Stimulated activated naive B cell treated with anti-CD40 and anti-IgM and Interleukin-4, amounts not matched to agents 10 μg/mL and 1 μg/mL and 100 μg/mL, for 72 hours (primary cell): ENCODE data around the gene CLIC4.
"Not testable (repeated sequence)": the region's sequence is repeated elsewhere in the genome, so short reads cannot be mapped to it uniquely, and the experiment has no call there.

Experiments
- ATAC-seq, 2 donors: fragments of 150-1000 bp; cut with Tn5 transposase; replicated peaks; 2 replicates each; pipeline ENCODE4 v1.10.0; 2021; ENCODE audit warnings: moderate library complexity in 1 of 2
- DNase-seq: peaks from one replicate; pipeline ENCODE4 v3.0.0; 2021
- H3K27ac Mint-ChIP-seq: one replicate; pipeline ENCODE4 v1.8.0; 2022; ENCODE audit warnings: mild to moderate bottlenecking, mixed read lengths
- H3K27me3 Mint-ChIP-seq, 2 donors: one replicate each; pipeline ENCODE4 v1.8.0; 2022; ENCODE audit warnings: mixed read lengths in 2 of 2
- H3K36me3 Mint-ChIP-seq, 2 donors: one replicate each; pipeline ENCODE4 v1.8.0; 2022; ENCODE audit warnings: mixed read lengths in 2 of 2, mild to moderate bottlenecking in 1 of 2
- H3K4me1 Mint-ChIP-seq, 2 donors: one replicate each; pipeline ENCODE4 v1.8.0; 2022; ENCODE audit warnings: mixed read lengths in 2 of 2, mild to moderate bottlenecking in 1 of 2
- H3K4me3 Mint-ChIP-seq, 2 donors: one replicate each; pipeline ENCODE4 v1.8.0; 2022; ENCODE audit warnings: mild to moderate bottlenecking in 2 of 2, mixed read lengths in 2 of 2, moderate library complexity in 1 of 2
- H3K9me3 Mint-ChIP-seq, 2 donors: one replicate each; pipeline ENCODE4 v1.8.0; 2022; ENCODE audit warnings: mixed read lengths in 2 of 2, mild to moderate bottlenecking in 1 of 2

The CLIC4 gene

DNA sequence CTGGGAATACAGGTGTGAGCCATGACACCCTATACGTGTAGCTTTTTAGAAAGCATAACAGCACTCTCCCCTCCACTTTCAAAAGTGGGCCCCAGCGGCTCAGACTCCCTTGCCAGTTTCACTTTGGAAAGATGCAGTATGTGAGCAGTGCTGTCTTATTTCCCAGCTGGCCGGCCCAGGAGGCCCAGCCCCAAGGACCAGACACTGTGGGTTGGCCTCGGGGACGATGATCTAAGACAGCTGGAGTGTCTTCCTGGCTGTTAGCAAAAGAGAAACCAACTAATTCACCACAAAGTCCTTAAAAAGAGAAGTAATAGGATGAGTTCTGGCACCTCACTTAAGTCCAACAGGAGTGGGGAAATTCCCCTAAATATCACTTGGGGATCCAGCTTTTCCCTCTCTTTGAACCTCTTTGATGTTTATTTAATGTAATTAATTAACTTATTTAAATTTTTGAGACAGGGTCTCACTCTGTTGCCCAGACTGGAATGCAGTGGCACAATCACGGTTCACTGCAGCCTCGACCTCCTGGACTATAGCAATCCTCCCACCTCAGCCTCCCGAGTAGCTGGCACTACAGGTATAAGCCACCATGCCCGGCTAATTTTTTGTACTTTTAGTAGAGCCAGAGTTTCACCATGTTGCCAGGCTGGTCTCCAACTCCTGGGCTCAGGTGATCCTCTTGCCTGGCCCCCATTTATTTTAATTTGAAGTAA is 17.6 kb upstream of the CLIC4 start:
- Mint-ChIP-seq H3K4me3 (peak overlapping the region; percentile 70 to 80), H3K4me1 (peaks cover 21 to 49% of the 10 kb centered on the region in 2 donors), H3K27me3 (no peaks in the 10 kb centered on the region), H3K36me3 (no peaks in the 10 kb centered on the region), H3K27ac (peak overlapping the region; percentile 83), H3K9me3 (no peaks in the 10 kb centered on the region)
- DNase-seq (peak; percentile 60), ATAC-seq (peak; percentile 91 to 97)

- Mint-ChIP-seq H3K27ac (no peak overlapping the region), H3K4me1 (peaks cover 27 to 59% of the 10 kb centered on the region in 2 donors)
- no peak for ATAC-seq
These were observed 16.3 kb upstream of the CLIC4 start for GRCh38 chr1:24728982-24729381.

DNA sequence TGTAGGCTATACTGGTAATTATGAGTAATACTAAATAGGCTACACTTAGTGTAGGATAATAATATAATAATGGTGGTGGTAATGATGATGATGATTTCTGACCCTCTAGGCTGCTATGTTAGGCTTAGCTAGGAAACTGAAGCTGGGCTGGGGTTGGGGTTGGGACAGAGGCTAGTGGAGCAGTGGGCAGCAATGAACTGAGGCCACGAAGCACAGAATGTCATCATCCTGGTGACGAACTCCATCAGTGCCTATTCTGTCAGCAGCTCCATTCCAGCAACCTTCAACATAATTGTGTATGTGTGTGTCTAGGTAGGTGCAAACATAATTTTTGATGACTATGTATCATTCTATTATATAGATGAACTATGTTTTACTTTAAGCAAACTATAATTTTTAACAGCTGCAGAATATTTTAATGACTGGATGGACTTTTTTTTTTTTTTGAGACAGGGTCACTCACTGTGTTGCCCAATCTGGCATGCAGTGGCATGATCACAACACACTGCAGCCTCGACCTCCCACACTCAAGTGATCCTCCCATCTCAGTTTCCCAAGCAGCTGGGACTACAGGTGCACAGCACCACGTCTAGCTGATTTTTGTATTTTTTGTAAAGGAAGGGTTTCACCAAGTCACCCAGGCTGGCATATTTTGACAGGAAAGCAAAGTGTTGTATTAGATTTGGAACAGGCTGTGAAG is 12.9 kb upstream of the CLIC4 start:
- no peaks in the 10 kb centered on the region for H3K36me3 Mint-ChIP-seq
- no peak for ATAC-seq
- no peaks in the 10 kb centered on the region for H3K9me3 Mint-ChIP-seq
- no peak for DNase-seq
- no peak overlapping the region for H3K4me3 Mint-ChIP-seq
- H3K4me1 Mint-ChIP-seq, result peaks cover 30 to 74% of the 10 kb centered on the region in 2 donors
- H3K27me3 Mint-ChIP-seq, result no peaks in the 10 kb centered on the region
- H3K27ac Mint-ChIP-seq, result peak overlapping the region; percentile 96

More at GRCh38 chr1:24728982-24729381, 16.3 kb upstream of the CLIC4 start:
- no peak for DNase-seq
- H3K4me3 Mint-ChIP-seq, result no peak overlapping the region
- no peaks in the 10 kb centered on the region for H3K9me3 Mint-ChIP-seq
- H3K36me3 Mint-ChIP-seq, result no peaks in the 10 kb centered on the region
- H3K27me3 Mint-ChIP-seq, result no peaks in the 10 kb centered on the region

- peak; percentile 91 to 96 for ATAC-seq
- not testable (repeated sequence) for H3K9me3 Mint-ChIP-seq, H3K27me3 Mint-ChIP-seq, H3K36me3 Mint-ChIP-seq
- peaks cover 29 to 68% of the 10 kb centered on the region in 2 donors for H3K4me1 Mint-ChIP-seq
- H3K4me3 Mint-ChIP-seq, result peak overlapping the region; percentile 67 to 72
- peak overlapping the region; percentile 96 for H3K27ac Mint-ChIP-seq
- DNase-seq, result peak; percentile 40
These were observed 11.9 kb upstream of the CLIC4 start for GRCh38 chr1:24733342-24733741.

- H3K9me3 Mint-ChIP-seq, result no peaks in the 10 kb centered on the region
- H3K4me1 Mint-ChIP-seq, result peaks cover 28 to 63% of the 10 kb centered on the region in 2 donors
- ATAC-seq, result no peak
- peak overlapping the region; percentile 81 for H3K27ac Mint-ChIP-seq
- H3K36me3 Mint-ChIP-seq, result no peaks in the 10 kb centered on the region
- no peak for DNase-seq
- H3K27me3 Mint-ChIP-seq, result no peaks in the 10 kb centered on the region
- no peak overlapping the region for H3K4me3 Mint-ChIP-seq
These were observed 10.1 kb upstream of the CLIC4 start for GRCh38 chr1:24735156-24735508.

DNA sequence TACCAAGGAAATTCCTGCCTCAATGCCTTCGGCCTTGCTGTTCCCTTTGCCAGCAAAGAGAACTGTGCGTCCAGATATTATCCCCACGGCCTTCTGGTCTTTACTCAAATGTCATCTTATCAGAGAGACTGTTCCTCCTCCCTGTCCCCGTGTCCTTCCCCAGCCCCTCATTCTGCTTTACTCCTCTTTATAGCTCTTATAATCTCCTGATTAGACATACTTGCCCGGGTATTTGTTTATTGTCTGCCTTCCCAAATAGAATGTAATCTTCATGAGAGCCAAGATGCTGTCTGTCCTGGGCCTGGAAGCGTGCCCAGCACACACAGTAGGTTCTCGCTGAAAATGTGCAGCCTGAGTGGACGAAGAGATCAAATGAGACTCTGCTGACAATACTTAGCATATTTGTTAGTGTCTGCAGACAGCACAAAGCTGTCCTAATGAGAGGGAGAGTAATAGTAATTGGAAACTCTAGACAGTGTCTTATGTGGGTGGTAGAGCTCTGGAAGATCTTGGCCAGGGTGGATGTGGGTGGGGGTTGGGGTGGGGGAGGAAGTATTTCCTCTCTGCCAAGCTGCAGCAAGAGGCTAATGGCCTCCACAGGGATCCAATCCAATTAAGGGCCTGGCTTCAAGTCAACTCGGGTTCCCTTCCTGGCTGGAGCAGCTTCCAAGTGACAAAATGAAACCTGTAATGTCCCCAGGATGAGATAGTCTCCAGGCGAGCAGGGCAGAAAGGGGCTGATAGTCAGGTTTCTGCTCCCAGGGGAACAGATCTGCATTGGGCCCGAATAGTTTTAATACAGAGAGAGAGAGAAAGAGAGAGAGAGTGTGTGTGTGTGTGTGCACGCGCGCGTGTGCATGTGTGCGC is 9.5 kb upstream of the CLIC4 start:
- H3K9me3 Mint-ChIP-seq, result no peaks in the 10 kb centered on the region
- no peaks in the 10 kb centered on the region for H3K27me3 Mint-ChIP-seq
- DNase-seq, result no peak
- peak overlapping the region; percentile 81 for H3K27ac Mint-ChIP-seq
- no peaks in the 10 kb centered on the region for H3K36me3 Mint-ChIP-seq
- ATAC-seq, result no peak
- peak overlapping the region in 1 of 2 donors; percentile 17 for H3K4me3 Mint-ChIP-seq
- peaks cover 28 to 62% of the 10 kb centered on the region in 2 donors for H3K4me1 Mint-ChIP-seq

- Mint-ChIP-seq H3K27ac (no peak overlapping the region), H3K4me3 (no peak overlapping the region), H3K9me3 (no peaks in the 10 kb centered on the region), H3K36me3 (no peaks in the 10 kb centered on the region), H3K4me1 (peaks cover 34 to 62% of the 10 kb centered on the region in 2 donors), H3K27me3 (no peaks in the 10 kb centered on the region)
- peak; percentile 54 to 59 for ATAC-seq
- no peak for DNase-seq
These were observed 7.7 kb upstream of the CLIC4 start for GRCh38 chr1:24737368-24738117.

- no peak for ATAC-seq
- no peaks in the 10 kb centered on the region for H3K9me3 Mint-ChIP-seq
- no peak overlapping the region for H3K4me3 Mint-ChIP-seq
- no peak for DNase-seq
- H3K27ac Mint-ChIP-seq, result no peak overlapping the region
- no peaks in the 10 kb centered on the region for H3K36me3 Mint-ChIP-seq
- no peaks in the 10 kb centered on the region for H3K27me3 Mint-ChIP-seq
- peaks cover 38 to 68% of the 10 kb centered on the region in 2 donors for H3K4me1 Mint-ChIP-seq
These were observed 6.0 kb upstream of the CLIC4 start for GRCh38 chr1:24739241-24739640.

DNA sequence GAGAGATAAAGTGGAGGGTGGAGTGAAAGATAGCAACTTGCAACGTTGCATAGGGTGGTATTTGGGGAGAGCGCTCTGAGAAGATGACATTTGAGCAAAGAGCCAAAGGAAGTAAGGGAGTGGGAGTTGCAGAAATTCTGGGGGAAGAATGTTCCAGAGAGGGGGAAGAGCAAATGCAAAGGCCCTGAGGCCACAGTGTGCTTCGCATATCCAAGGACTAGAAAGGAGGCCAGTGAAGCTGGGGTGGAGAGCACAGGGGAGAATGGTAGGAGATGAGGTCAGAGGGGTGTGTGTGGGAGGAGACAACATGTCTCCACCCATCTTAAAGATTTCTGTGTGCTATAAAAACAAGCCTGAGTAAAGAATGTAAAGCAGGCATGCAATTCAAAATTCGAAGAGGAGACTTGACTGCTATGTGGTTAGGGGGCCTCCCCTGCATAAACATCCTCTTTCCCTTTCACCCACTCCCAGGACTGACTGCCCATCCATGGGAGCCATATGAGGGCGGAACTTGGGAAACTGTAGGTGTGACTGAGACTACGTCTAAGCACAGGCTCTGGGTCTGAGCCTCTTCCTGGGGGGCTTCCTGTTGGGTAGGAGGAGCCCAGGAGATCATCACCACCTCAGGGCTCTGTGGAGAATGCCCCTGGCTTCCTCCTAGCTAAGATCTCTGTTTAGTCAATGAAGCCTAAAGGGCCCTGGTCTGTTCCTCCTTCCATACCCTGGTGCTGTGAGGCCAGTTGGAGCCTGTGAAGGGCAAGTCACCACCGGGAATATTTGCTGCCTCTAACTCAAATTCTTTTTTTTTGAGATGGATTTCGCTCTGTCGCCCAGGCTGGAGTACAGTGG is 2.9 kb upstream of the CLIC4 start:
- DNase-seq, result peak; percentile 61
- peak; percentile 25 to 34 for ATAC-seq
- Mint-ChIP-seq H3K4me3 (peak overlapping the region; percentile 18 to 43), H3K36me3 (no peaks in the 10 kb centered on the region), H3K27me3 (no peaks in the 10 kb centered on the region), H3K4me1 (peaks cover 32 to 60% of the 10 kb centered on the region in 2 donors), H3K9me3 (no peaks in the 10 kb centered on the region), H3K27ac (peak overlapping the region; percentile 94)

GRCh38 chr1:24743404-24744211 is 1.6 kb upstream of the CLIC4 start:
- Mint-ChIP-seq H3K36me3 (no peaks in the 10 kb centered on the region), H3K4me1 (peaks cover 37 to 70% of the 10 kb centered on the region in 2 donors), H3K27me3 (no peaks in the 10 kb centered on the region), H3K27ac (peak overlapping the region; percentile 94), H3K4me3 (peak overlapping the region; percentile 76 to 93), H3K9me3 (no peaks in the 10 kb centered on the region)
- ATAC-seq, result peak; percentile 13 to 26
- no peak for DNase-seq

GRCh38 chr1:24745711-24746413 is 615 bp downstream of the CLIC4 start:
- DNase-seq (no peak), ATAC-seq (peak in 1 of 2 donors; percentile 3)
- Mint-ChIP-seq H3K4me3 (peak overlapping the region; percentile 87 to 92), H3K27ac (peak overlapping the region; percentile 99), H3K27me3 (no peaks in the 10 kb centered on the region), H3K4me1 (peaks cover 44 to 85% of the 10 kb centered on the region in 2 donors), H3K36me3 (peaks cover 1 to 11% of the 10 kb centered on the region in 2 donors), H3K9me3 (no peaks in the 10 kb centered on the region)
